Dedifferentiated amniotic fluid mesenchymal stem cell (primary cell): ENCODE results near the gene LOC128125822.
"Not testable (repeated sequence)": the region's sequence is repeated elsewhere in the genome, so short reads cannot be mapped to it uniquely, and the experiment has no call there.

Source experiments
- DNase-seq: peaks from one replicate; pipeline ENCODE4 v3.0.0-alpha.2; 2016; ENCODE audit errors: extremely low spot score

LOC128125822 gene

GRCh38 chr6:63582579-63583231, 10.4 kb downstream of the LOC128125822 start:
- DNase-seq: no peak

DNA sequence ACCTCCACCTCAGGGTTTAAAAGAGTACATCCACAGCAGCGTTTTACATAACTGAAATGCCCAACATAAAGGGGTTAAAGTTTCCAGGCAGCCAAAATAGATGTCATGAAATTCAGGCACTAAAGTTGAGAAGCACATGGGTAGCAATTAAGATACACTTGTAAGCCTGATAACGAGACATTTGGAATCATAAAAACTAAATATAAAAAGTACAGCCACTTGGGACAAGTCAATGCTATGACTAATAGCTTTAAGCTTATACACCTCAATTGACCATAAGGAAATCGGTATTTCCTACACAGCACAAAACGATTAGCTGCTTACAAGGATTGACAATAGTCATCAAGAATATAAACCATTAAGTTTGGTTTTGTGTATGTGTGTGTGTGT, 11.8 kb downstream of the LOC128125822 start:
- no peak for DNase-seq

- no peak for DNase-seq
These were observed 12.3 kb downstream of the LOC128125822 start for GRCh38 chr6:63584566-63584965.

DNA sequence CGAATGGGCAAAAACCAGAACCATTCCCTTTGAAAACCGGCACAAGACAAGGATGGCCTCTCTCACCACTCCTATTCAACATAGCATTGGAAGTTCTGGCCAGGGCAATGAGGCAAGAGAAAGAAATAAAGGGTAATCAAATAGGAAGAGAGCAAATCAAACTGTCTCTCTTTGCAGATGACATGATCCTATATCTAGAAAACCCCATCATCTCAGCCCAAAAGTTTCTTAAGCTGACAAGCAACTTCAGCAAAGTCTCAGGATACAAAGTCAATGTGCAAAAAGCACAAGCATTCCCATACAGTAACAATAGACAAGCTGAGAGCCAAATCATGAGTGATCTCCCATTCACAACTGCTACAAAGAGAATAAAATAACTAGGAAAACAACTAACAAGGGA, 13.4 kb downstream of the LOC128125822 start:
- DNase-seq: not testable (repeated sequence)

DNA sequence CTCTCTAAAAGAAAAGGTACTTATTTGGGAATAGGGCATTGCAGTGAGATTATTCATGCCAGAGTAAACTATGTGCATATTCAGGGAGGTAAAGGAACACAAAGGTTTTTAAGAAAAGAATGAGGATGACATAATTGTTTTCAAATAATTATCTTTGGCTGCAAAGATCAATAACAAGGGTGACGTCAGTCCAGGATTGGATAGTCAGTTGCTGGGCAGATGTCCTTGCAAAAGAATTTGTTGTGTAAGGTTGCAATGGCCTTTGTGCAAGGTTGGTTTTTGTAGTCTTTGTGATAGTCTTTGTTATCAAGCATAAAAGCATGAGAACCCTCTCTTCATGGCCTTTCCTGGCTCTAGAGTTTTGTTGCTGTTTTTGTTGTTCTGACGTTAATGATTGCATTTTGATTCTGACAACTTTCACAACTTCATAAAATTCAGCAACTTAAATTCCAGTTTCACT, 17.7 kb downstream of the LOC128125822 start:
- DNase-seq: no peak

- no peak for DNase-seq
These were observed 20.6 kb downstream of the LOC128125822 start for GRCh38 chr6:63592886-63593285.

DNA sequence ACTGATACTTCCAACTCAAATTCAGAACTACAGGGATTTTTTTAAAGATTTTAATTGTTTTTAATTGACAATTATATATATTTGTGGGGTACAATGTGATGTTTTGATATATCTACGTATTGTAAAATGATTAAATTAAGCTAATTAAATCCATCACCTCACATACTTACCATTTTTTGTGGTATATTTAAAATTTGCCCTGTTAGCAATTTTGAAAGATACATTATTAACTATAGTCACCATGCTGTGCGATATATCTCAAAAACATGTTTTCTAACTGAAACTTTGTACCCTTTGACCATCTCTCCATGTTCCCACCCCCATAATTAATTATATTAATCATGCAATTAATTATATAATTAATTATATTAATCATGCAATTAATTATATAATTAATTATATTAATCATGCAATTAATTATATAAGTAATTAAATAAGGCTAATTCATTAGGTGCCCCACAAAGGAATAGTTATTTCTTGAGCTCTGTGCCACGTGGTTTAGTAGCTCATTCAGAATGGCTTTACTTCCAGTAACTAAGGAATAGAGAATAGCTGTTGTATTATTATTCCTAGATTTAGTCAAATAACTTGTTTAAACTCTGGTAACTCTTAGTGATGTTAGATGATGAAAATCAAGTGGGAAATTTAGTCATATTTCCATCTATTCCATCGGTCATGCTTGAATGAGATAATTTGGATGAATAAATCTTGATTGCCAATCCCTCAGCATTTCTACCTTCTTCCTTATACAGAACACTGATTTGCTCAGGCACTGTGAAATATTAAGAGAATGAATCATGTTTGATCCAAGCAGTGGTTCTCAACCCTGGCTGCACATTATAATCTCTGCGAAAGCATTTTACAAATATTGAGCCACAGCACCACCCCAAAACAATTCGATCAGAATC, 25.1 kb downstream of the LOC128125822 start:
- DNase-seq: no peak

DNA sequence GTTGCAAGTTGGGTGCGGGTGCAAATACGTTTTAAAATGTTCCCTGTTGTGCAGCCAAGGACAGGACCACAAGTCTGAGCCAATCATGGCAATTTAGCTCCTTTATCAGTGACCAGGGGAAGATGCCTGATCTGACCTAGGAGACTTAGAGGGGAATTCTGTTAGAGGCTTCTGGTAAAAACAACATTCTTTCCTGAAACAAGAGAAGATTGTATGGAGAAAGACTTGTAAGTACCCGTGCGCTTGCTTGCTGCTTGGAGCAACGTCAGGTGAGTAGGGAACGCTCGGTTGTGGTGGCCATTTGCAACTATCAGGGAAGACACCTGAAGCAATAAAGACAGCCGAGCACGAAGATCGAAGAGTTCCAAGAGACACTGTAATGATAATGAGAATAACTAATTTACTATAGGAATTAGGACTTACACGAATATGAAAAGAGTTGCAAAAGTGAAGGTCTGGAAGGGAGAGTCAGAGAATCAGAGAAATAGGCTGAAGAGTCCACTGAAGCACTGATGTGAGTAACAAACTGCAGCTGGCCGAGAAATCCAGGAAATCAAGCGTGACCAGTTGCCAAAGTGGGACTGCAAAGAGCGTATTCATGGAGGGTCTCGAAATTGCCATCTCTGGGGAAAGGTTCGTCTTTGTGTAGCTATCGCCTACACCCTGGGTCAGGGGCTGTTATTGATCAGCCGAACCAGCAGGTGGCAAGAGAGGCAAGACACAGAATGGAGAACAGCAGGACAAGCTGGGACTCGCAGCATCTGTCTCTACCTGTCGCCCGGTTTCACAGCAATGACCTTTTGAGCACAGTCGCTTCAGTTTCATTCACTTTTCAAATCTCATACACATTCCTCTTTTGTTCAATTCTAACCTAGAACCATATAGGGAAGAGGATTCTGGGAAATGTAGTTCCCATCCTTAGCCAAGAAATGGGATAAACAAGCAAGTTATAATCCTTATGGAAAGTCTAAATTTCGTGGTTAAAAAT, 26.1 kb downstream of the LOC128125822 start:
- peak; percentile 57 for DNase-seq

DNA sequence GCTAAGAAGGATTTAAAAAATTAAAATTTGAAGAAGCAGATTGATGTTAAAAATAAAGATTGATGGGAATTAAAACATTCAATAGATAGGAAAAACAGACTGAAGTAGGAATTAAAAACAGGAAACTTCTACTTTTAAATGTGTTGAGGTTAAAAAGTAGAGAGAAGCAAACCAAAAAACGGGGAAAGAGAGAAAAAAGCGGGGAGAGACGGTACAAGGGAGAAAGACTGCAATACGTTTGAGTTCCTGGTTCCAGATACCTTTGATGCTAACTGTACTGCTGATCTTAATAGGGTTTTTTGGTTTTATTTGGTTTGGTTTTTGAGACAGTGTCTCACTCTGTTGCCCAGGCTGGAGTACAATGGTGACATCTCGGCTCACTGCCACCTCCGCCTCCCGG, 27.0 kb downstream of the LOC128125822 start:
- no peak for DNase-seq

DNA sequence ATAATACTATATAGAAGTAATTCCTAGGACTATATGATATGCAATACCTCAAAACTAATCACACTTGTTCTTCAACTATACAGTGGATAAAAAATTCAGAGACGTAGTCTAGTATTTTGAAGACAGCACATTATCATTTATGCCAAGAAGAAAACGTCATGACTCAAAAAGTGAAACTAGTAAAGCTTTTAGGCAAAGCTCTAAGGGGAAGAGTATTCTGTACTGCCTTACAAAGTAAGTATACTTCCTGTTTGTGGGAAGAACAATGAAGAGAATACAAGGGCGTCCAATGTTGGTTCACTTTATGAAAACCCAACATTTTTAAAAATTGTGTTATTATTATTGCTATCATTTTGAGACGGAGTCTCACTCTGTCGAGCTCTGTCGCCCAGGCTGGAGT, 27.9 kb downstream of the LOC128125822 start:
- DNase-seq: no peak

GRCh38 chr6:63609231-63609630, 37.0 kb downstream of the LOC128125822 start:
- no peak for DNase-seq

- DNase-seq: no peak
These were observed 38.7 kb downstream of the LOC128125822 start for GRCh38 chr6:63610944-63611343.

DNA sequence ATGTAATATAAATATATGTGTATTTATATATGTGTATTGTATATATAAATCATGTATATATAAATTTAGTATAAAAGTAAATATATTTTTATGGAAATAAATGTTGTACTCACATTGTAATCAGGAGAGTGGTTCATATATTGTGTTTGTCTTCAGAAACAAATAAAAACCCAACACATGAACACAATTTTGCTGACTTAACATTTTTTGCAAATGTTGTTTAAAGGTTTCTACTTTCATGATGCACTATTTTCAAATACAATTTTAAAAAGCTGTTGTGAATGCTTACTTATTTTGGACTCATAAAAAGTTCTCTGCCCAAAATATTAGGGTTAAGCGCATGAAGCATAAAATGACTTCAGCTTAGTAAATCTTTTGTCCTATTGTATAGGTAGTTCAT, 39.3 kb downstream of the LOC128125822 start:
- DNase-seq: no peak

DNA sequence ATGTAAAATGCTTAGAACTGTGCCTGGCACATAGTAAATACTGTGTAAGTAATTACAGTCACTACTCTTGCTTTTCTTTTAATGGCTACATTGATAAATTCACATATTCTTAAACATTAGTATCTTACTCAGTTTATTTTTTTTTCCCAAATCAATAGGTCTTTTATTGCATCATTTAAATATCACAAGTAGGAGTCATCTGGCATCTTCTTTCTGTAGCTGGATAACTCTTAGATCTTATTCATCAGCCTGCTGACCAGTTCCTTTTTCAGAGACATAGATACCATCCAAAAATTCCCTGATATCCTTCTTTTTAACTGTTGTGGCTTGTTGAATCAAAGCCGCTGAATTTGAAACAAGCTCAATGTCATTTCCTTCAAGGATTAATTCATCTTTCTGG, 43.3 kb downstream of the LOC128125822 start:
- DNase-seq: no peak
